K562 (cell line): ENCODE data around the gene DDAH2. TPM values are rescaled to one million over a fixed set of nuclear protein-coding genes. Genes with fewer than 3 reads are reported as not detected.

Experiments used
- BRF1 ChIP-seq: IDR thresholded peaks from 3 replicates; pipeline ENCODE4 v1.6.1; 2011; ENCODE audit warnings: borderline replicate concordance, mild to moderate bottlenecking; ENCODE audit not compliant: insufficient read length; ENCODE audit errors: extremely low read depth
- CGGBP1 ChIP-seq: fragments of 250-450 bp; sonication (Bioruptor Pico); IDR thresholded peaks from 2 replicates; pipeline ENCODE4 v1.9.0; 2021; ENCODE audit warnings: mild to moderate bottlenecking
- EHMT2 ChIP-seq: fragments of 450-650 bp; IDR thresholded peaks from 2 replicates; pipeline ENCODE4 v1.6.1; 2018; ENCODE audit warnings: antibody characterized with exemption
- FOSL1 ChIP-seq: fragments of 200-800 bp; sonication (Bioruptor generic); conservative IDR thresholded peaks from 2 replicates; pipeline ENCODE4 v1.6.1; 2016; ENCODE audit warnings: missing genetic modification characterization, missing compliant biosample characterization
- MNT ChIP-seq, 2 experiments: fragments of 450-650 bp; conservative IDR thresholded peaks; 2 replicates each; pipeline ENCODE4 v1.6.1; 2017; ENCODE audit warnings: mild to moderate bottlenecking in 2 of 2, moderate library complexity in 2 of 2
- NFATC3 ChIP-seq: fragments of 450-650 bp; IDR thresholded peaks from 2 replicates; pipeline ENCODE4 v1.6.1; 2017; ENCODE audit warnings: mild to moderate bottlenecking
- SIN3B ChIP-seq: fragments of 450-650 bp; IDR thresholded peaks from 2 replicates; pipeline ENCODE4 v1.6.1; 2017; ENCODE audit warnings: low read depth, mild to moderate bottlenecking, moderate library complexity
- SNRNP70 ChIP-seq: fragments of 200-400 bp; formaldehyde crosslinking; optimal IDR thresholded peaks from 2 replicates; pipeline ENCODE3; 2017; ENCODE audit warnings: low read depth, low read length
- U2AF2 ChIP-seq: fragments of 200-400 bp; formaldehyde crosslinking; optimal IDR thresholded peaks from 2 replicates; pipeline ENCODE3; 2017; ENCODE audit warnings: low read depth, mild to moderate bottlenecking, low read length
- YY1 ChIP-seq, 3 experiments: IDR thresholded peaks; 2 replicates each; pipeline ENCODE4 v1.6.1; 2011; ENCODE audit warnings: low read length in 2 of 3, mild to moderate bottlenecking in 2 of 3, moderate library complexity in 2 of 3, borderline replicate concordance in 1 of 3, control low read depth in 1 of 3, low read depth in 1 of 3; ENCODE audit not compliant: insufficient read depth in 3 of 3, insufficient replicate concordance in 2 of 3, control insufficient read depth in 1 of 3, insufficient read length in 1 of 3; ENCODE audit errors: extremely low read depth in 1 of 3
- ZBTB11 ChIP-seq, 3 experiments: fragments of 200-800 bp in 1 of 3; fragments of 250-450 bp in 1 of 3; fragments of 450-650 bp in 1 of 3; sonication (Bioruptor Pico) in 1 of 3; sonication (Bioruptor generic) in 1 of 3; formaldehyde crosslinking in 1 of 3; IDR thresholded peaks; 2 replicates each; pipeline versions ENCODE4 v1.6.1 to v1.8.0; 2016 to 2022; ENCODE audit warnings: mild to moderate bottlenecking in 2 of 3, missing genetic modification characterization in 2 of 3, missing compliant biosample characterization in 1 of 3, moderate library complexity in 1 of 3
- ZNF174 ChIP-seq: fragments of 250-450 bp; sonication (Bioruptor Pico); IDR thresholded peaks from 2 replicates; pipeline ENCODE4 v1.4.0; 2020; ENCODE audit warnings: mild to moderate bottlenecking
- ZNF589 ChIP-seq: fragments of 200-800 bp; sonication (Bioruptor generic); IDR thresholded peaks from 2 replicates; pipeline ENCODE4 v1.6.1; 2016; ENCODE audit warnings: low read depth, missing genetic modification characterization, missing compliant biosample characterization
- polyA plus RNA-seq, 8 experiments: library from polyadenylated mRNA; depleted of rRNA in 4 of 8; stranded (reverse) in 5 of 8; unstranded in 3 of 8; fragments of >200 nt; fragmentation: Nextera tagmentation in 2 of 8; fragmentation: Illumina TruSeq in 1 of 8; extraction: Ambion mirVana in 2 of 8; extraction: Trizol in 1 of 8; gene quantifications; 2 replicates each; pipeline versions ENCODE4 v1.2.1 to v1.2.3, GENCODE V29; 2011 to 2014; ENCODE audit warnings: inconsistent platforms in 1 of 8, missing spikeins in 1 of 8
- total RNA-seq, 7 experiments: library from RNA; depleted of rRNA in 6 of 7; stranded (reverse); fragments of >200 nt in 6 of 7; fragmentation: Illumina TruSeq in 2 of 7; extraction: Trizol in 2 of 7; gene quantifications; 2 replicates each; pipeline versions ENCODE4 v1.2.1 to v1.2.3, GENCODE V29; 2011 to 2021; ENCODE audit warnings: low replicate concordance in 1 of 7
- TF ChIP-seq, protein P1 (sequence below): fragments of 450-650 bp; formaldehyde crosslinking; IDR thresholded peaks from 2 replicates; pipeline ENCODE4 v1.4.0; 2022; ENCODE audit warnings: missing genetic modification characterization
- TF ChIP-seq, protein P2 (sequence below): fragments of 450-650 bp; formaldehyde crosslinking; IDR thresholded peaks from 2 replicates; pipeline ENCODE4 v1.4.0; 2020; ENCODE audit warnings: mild to moderate bottlenecking, moderate library complexity

The DDAH2 gene
- total and polyA plus RNA-seq, 9 of the 15 experiments (the other 6 are each of a cell fraction or from before 2014, with no cell fraction given): 1.8 to 45.4 (median 21.4) TPM

DNA sequence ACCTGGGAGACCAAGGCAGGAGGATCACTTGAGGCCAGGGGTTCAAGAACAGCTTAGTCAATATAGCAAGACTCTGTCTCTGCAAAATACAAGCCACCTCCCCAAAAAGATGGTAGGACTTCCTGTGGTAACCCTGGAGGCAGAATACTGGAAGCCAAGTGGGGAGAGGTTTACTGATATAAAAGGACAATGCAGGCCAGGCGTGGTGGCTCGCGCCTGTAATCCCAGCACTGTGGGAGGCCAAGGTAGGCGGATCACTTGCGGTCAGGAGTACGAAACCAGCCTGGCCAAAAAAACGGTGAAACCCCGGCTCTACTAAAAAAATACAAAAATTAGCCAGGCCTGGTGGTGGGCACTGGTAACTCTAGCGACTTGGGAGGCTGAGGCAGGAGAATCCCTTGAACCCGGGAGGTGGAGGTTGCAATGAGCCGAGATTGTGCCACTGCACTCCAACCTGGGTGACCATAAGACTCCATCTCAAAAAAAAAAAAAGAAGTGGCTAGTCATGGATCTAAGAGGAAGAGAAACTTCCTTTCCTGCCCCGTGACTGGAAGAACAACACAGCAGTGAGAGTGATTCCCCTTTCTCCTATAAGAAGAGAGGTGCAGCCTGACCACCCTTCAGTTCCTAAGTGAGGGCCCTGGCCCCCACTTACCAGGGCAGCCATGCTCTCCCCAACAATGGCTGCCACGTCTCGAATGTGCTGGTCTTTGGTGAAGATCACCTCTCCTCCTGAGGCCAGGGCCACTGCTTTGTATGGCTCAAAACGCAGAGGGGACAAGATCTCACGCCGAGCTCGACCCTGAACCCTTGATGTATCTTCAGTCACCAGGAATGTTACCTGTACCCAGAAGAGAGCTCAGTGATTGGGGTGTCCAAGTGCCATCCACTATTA, 39.5 kb upstream of the DDAH2 start (continued):
- TF ChIP-seq SNRNP70 (no peak), MNT (conservative IDR thresholded peaks at IDR 0.05) (no peak), EHMT2 (0 out of 2 replicates have a peak, but pooled peaks have one; percentile 7), BRF1 (no peak), ZBTB11 (CRISPR knock-in tag; IDR thresholded peaks at IDR 0.05) (0 out of 6 replicates have a peak, but pooled peaks of 1 of the 3 experiments have one; percentile 27), YY1 (IDR thresholded peaks at IDR 0.05; ENCODE audit: borderline replicate concordance in 1 of 3, control insufficient read depth in 1 of 3, extremely low read depth in 1 of 3, insufficient read depth in 3 of 3, insufficient read length in 1 of 3, insufficient replicate concordance in 2 of 3, low read depth in 1 of 3, low read length in 2 of 3) (peak in 2 of 3 experiments; percentile 23 to 75), ZNF174 (no peak), ZNF589 (CRISPR knock-in tag) (peak; percentile 41; the same call in 1 of the 2 replicates), SIN3B (no peak), FOSL1 (tag) (no peak), U2AF2 (no peak), NFATC3 (no peak), CGGBP1 (CRISPR knock-in tag) (no peak)
- TF ChIP-seq, protein P1, sequence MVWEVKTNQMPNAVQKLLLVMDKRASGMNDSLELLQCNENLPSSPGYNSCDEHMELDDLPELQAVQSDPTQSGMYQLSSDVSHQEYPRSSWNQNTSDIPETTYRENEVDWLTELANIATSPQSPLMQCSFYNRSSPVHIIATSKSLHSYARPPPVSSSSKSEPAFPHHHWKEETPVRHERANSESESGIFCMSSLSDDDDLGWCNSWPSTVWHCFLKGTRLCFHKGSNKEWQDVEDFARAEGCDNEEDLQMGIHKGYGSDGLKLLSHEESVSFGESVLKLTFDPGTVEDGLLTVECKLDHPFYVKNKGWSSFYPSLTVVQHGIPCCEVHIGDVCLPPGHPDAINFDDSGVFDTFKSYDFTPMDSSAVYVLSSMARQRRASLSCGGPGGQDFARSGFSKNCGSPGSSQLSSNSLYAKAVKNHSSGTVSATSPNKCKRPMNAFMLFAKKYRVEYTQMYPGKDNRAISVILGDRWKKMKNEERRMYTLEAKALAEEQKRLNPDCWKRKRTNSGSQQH (CRISPR knock-in tag): no peak
- TF ChIP-seq, protein P2, sequence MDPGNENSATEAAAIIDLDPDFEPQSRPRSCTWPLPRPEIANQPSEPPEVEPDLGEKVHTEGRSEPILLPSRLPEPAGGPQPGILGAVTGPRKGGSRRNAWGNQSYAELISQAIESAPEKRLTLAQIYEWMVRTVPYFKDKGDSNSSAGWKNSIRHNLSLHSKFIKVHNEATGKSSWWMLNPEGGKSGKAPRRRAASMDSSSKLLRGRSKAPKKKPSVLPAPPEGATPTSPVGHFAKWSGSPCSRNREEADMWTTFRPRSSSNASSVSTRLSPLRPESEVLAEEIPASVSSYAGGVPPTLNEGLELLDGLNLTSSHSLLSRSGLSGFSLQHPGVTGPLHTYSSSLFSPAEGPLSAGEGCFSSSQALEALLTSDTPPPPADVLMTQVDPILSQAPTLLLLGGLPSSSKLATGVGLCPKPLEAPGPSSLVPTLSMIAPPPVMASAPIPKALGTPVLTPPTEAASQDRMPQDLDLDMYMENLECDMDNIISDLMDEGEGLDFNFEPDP (CRISPR knock-in tag): no peak
